HepG2 (cell line): ENCODE data around the gene TULP4. TPM values are rescaled to one million over a fixed set of nuclear protein-coding genes. Genes with fewer than 3 reads are reported as not detected.
A peak's percentile ranks its signal among the peaks of the same experiment; 100 is the strongest.

Experiments used
- ATAC-seq: fragments of 200-7000 bp; cut with Tn5 transposase; 3 replicates; pipeline ENCODE4 v1.9.1; 2020; ENCODE audit warnings: mild to moderate bottlenecking, moderate library complexity
- BruUV-seq: library from RNA; stranded (reverse); fragments of 400-500 nt; replicated peaks from 2 replicates; lab custom pipeline; 2021; lab: Mats Ljungman, UMichigan
- CTCF ChIA-PET: fragments of 300-600 bp; formaldehyde crosslinking; extraction: SDS; loops from one replicate; lab custom pipeline; 2021; ENCODE audit warnings: low total read pairs, inconsistent platforms, low intra/inter-chr PET ratio; lab: Yijun Ruan, JAX
- POLR2A ChIA-PET: fragments of 350-600 bp; sonication (Branson Sonifier 250); formaldehyde crosslinking; loops from one replicate; lab custom pipeline; 2020; ENCODE audit warnings: antibody characterized with exemption, inconsistent platforms; lab: Yijun Ruan, JAX
- DNase-seq: peaks from one replicate; pipeline ENCODE4 v3.0.0-alpha.2; 2015; ENCODE audit warnings: low spot score
- FAIRE-seq: peaks from 3 replicates; lab custom pipeline; 2011; peaks lifted over from hg19 to GRCh38; lab: Jason Lieb, UNC
- H2AFZ ChIP-seq: one replicate; pipeline ENCODE4 v1.6.1; 2011; ENCODE audit warnings: low read length, inconsistent platforms
- H3K27ac ChIP-seq: fragments of 300-600 bp; 3 replicates; pipeline ENCODE4 v1.8.0; 2011; ENCODE audit warnings: mixed run types, mild to moderate bottlenecking, mixed read lengths, low read length, inconsistent platforms; ENCODE audit not compliant: insufficient read depth; ENCODE audit errors: extremely low read length
- H3K27me3 ChIP-seq, 2 experiments: fragments of 200-600 bp in 1 of 2; 2 replicates in 1 of 2; 3 replicates in 1 of 2; pipeline versions ENCODE4 v1.6.0 to v1.8.0; 2011; ENCODE audit warnings: low read length in 2 of 2, mild to moderate bottlenecking in 2 of 2, moderate library complexity in 2 of 2, inconsistent platforms in 1 of 2; ENCODE audit not compliant: insufficient read depth in 2 of 2, control insufficient read depth in 1 of 2
- H3K36me3 ChIP-seq, 2 experiments: fragments of 200-600 bp in 1 of 2; replicated peaks in 1 of 2; 2 replicates in 1 of 2; 3 replicates in 1 of 2; pipeline versions ENCODE4 v1.5.1 to v1.8.0; 2011; ENCODE audit warnings: low read length in 2 of 2, inconsistent platforms in 1 of 2; ENCODE audit not compliant: insufficient read depth in 2 of 2, control insufficient read depth in 1 of 2
- H3K4me1 ChIP-seq: 2 replicates; pipeline ENCODE4 v1.5.1; 2012; ENCODE audit warnings: low read length, inconsistent platforms; ENCODE audit not compliant: insufficient read depth
- H3K4me2 ChIP-seq: 2 replicates; pipeline ENCODE4 v1.6.0; 2011; ENCODE audit warnings: low read depth, low read length, inconsistent platforms
- H3K4me3 ChIP-seq, 3 experiments: fragments of 200-600 bp in 1 of 3; sonication (generic), shearing (Covaris generic) in 1 of 3; replicated peaks in 1 of 3; 2 replicates each; pipeline ENCODE4 v1.5.1; 2011 to 2016; ENCODE audit warnings: low read length in 3 of 3, inconsistent platforms in 2 of 3, low read depth in 2 of 3, mild to moderate bottlenecking in 2 of 3, control low read depth in 1 of 3, mixed read lengths in 1 of 3; ENCODE audit not compliant: insufficient read depth in 1 of 3
- H3K79me2 ChIP-seq: one replicate; pipeline ENCODE4 v1.6.1; 2011; ENCODE audit warnings: low read length, inconsistent platforms; ENCODE audit not compliant: insufficient read depth
- H3K9ac ChIP-seq: 2 replicates; pipeline ENCODE4 v1.6.0; 2011; ENCODE audit warnings: mild to moderate bottlenecking, low read depth, low read length, inconsistent platforms; ENCODE audit not compliant: insufficient read depth
- H3K9me3 ChIP-seq: 2 replicates; pipeline ENCODE4 v1.5.1; 2012; ENCODE audit warnings: mild to moderate bottlenecking, low read length
- H4K20me1 ChIP-seq: 2 replicates; pipeline ENCODE4 v1.6.0; 2011; ENCODE audit warnings: inconsistent platforms, mild to moderate bottlenecking, low read length, moderate library complexity; ENCODE audit not compliant: insufficient read depth
- ADNP ChIP-seq: sonication (generic); formaldehyde crosslinking; IDR thresholded peaks from 2 replicates; pipeline ENCODE4 v1.4.0; 2020; ENCODE audit warnings: missing genetic modification reagents
- CEBPB ChIP-seq: IDR thresholded peaks from 2 replicates; pipeline ENCODE4 v1.6.1; 2011; ENCODE audit warnings: low read depth, low read length, improper control_type of control experiment, borderline replicate concordance
- HOMEZ ChIP-seq: IDR thresholded peaks from 2 replicates; pipeline ENCODE4 v1.6.1; 2016; ENCODE audit warnings: low read depth
- ZBTB38 ChIP-seq: sonication (generic); formaldehyde crosslinking; IDR thresholded peaks from 2 replicates; pipeline ENCODE4 v1.5.1; 2020; ENCODE audit warnings: mild to moderate bottlenecking, missing genetic modification reagents
- ZFP91 ChIP-seq: sonication (generic); formaldehyde crosslinking; IDR thresholded peaks from 2 replicates; pipeline ENCODE4 v1.9.0; 2022; ENCODE audit warnings: missing genetic modification reagents, mild to moderate bottlenecking, borderline replicate concordance
- ZNF160 ChIP-seq: sonication (generic); formaldehyde crosslinking; IDR thresholded peaks from 2 replicates; pipeline ENCODE4 v1.8.0; 2022; ENCODE audit warnings: mild to moderate bottlenecking, inconsistent platforms, missing genetic modification reagents
- ZNF687 ChIP-seq: sonication (generic); formaldehyde crosslinking; IDR thresholded peaks from 2 replicates; pipeline ENCODE4 v1.5.1; 2020; ENCODE audit warnings: mild to moderate bottlenecking, missing genetic modification reagents, moderate library complexity
- ZNF740 ChIP-seq: sonication (generic); formaldehyde crosslinking; IDR thresholded peaks from 2 replicates; pipeline ENCODE4 v1.4.0; 2020; ENCODE audit warnings: missing genetic modification reagents
- ZSCAN30 ChIP-seq: sonication (generic); formaldehyde crosslinking; IDR thresholded peaks from 2 replicates; pipeline ENCODE4 v1.5.0; 2020; ENCODE audit warnings: mild to moderate bottlenecking, missing genetic modification reagents
- WGBS: methylation state at CpG from one replicate; pipeline ENCODE4 v1.1.6; 2017; ENCODE audit warnings: low lambda C conversion rate; 5-methylcytosine and 5-hydroxymethylcytosine counted together
- in situ Hi-C: cut with HindIII; loops from 2 replicates; pipeline ENCODE4 v1.10.0; 2017; ENCODE audit warnings: low pct_unique_long_range_greater_than_20kb; ENCODE audit not compliant: extremely low pct_ligation_motif_present
- intact Hi-C: fragments of 100-400 bp; cut with micrococcal nuclease; formaldehyde crosslinking; loops from one replicate; pipeline ENCODE4 v1.10.0; 2022; ENCODE audit not compliant: unreplicated experiment
- polyA plus RNA-seq, 8 experiments: library from polyadenylated mRNA; depleted of rRNA in 3 of 8; stranded (reverse) in 7 of 8; unstranded in 1 of 8; fragments of >200 nt; fragmentation: Illumina TruSeq in 4 of 8; extraction: Trizol in 4 of 8; gene quantifications; 2 replicates each; pipeline versions ENCODE4 v1.2.1 to v1.2.3, GENCODE V29; 2011 to 2016; ENCODE audit warnings: low read depth in 4 of 8, missing spikeins in 1 of 8, mixed read lengths in 1 of 8; ENCODE audit not compliant: insufficient read depth in 1 of 8
- total RNA-seq, 5 experiments: library from RNA; depleted of rRNA; stranded (reverse); fragments of >200 nt; fragmentation: Illumina TruSeq; extraction: Trizol; gene quantifications; 2 replicates each; pipeline ENCODE4 v1.2.3, GENCODE V29; 2016; ENCODE audit warnings: low read depth in 1 of 5

TULP4 gene
- total and polyA plus RNA-seq, 2 of the 13 experiments (the other 11 are each of a cell fraction or from before 2014, with no cell fraction given), result 21.1 to 122 TPM

GRCh38 chr6:158508450-158508849 is 196.2 kb downstream of the TULP4 start:
- ATAC-seq (no peak), FAIRE-seq (no peak), DNase-seq (no peak)
- Histone ChIP-seq H2AFZ (no peak overlapping the region), H3K27ac (no peak overlapping the region), H3K4me1 (peaks cover 10% of the 10 kb centered on the region), H3K27me3 (no peaks in the 10 kb centered on the region), H3K4me3 (no peak overlapping the region), H3K9me3 (no peaks in the 10 kb centered on the region), H3K9ac (no peak overlapping the region), H3K4me2 (no peak overlapping the region), H3K79me2 (no peaks in the 10 kb centered on the region), H4K20me1 (no peaks in the 10 kb centered on the region), H3K36me3 (peaks cover 5 to 22% of the 10 kb centered on the region in 2 experiments)
- no TSS peak for BruUV-seq
- CTCF ChIA-PET, result no interaction called here
- 93% methylated on average over 5 of the region's 5 CpGs for WGBS
- intact Hi-C loops (no loop called here), in situ Hi-C loops (loop anchor here (25.0 kb wide), 1 partner anchor 296 kb away; no protein-coding TSS in a partner anchor)
- POLR2A ChIA-PET, result no interaction called here
- TF ChIP-seq ZNF160 (CRISPR knock-in tag), result no peak
- peak; percentile 60; the same call in 1 of the 2 replicates for TF ChIP-seq CEBPB

GRCh38 chr6:158509465-158509864 is 197.2 kb downstream of the TULP4 start:
- BruUV-seq, result TSS peak; percentile 24
- Histone ChIP-seq H3K9me3 (no peaks in the 10 kb centered on the region), H3K4me2 (no peak overlapping the region), H3K27ac (no peak overlapping the region), H2AFZ (no peak overlapping the region), H3K4me1 (peaks cover 10% of the 10 kb centered on the region), H4K20me1 (no peaks in the 10 kb centered on the region), H3K79me2 (no peaks in the 10 kb centered on the region), H3K9ac (no peak overlapping the region), H3K4me3 (no peak overlapping the region), H3K36me3 (peaks cover 2 to 22% of the 10 kb centered on the region in 2 experiments; a peak in 4 of 5 replicates), H3K27me3 (no peaks in the 10 kb centered on the region)
- DNase-seq (peak; percentile 16), FAIRE-seq (no peak), ATAC-seq (peak; percentile 20)
- ChIA-PET CTCF (no interaction called here), POLR2A (interaction anchor here (1.1 kb wide), 1 partner anchor 27 kb away, joined by 8 read pairs; no protein-coding TSS in a partner anchor)
- WGBS, result 77% methylated on average over 11 of the region's 11 CpGs
- intact Hi-C loops (no loop called here), in situ Hi-C loops (loop anchor here (25.0 kb wide), 1 partner anchor 297 kb away; no protein-coding TSS in a partner anchor)
- TF ChIP-seq ZSCAN30 (CRISPR knock-in tag), result no peak
- TF ChIP-seq ZBTB38, result 0 out of 2 replicates have a peak, but pooled peaks have one; percentile 31
- no peak for TF ChIP-seq ADNP
- peak; percentile 39 for TF ChIP-seq ZNF687 (CRISPR knock-in tag)
- TF ChIP-seq HOMEZ (CRISPR knock-in tag), result peak; percentile 48; the same call in 1 of the 2 replicates
- TF ChIP-seq ZFP91 (CRISPR knock-in tag), result peak; percentile 24; the same call in 1 of the 2 replicates
- TF ChIP-seq ZNF740 (CRISPR knock-in tag), result no peak
